ENCODE data around the gene ZFYVE21.
"Not testable (repeated sequence)": the region's sequence is repeated elsewhere in the genome, so short reads cannot be mapped to it uniquely, and the experiment has no call there.

Gene ZFYVE21

DNA sequence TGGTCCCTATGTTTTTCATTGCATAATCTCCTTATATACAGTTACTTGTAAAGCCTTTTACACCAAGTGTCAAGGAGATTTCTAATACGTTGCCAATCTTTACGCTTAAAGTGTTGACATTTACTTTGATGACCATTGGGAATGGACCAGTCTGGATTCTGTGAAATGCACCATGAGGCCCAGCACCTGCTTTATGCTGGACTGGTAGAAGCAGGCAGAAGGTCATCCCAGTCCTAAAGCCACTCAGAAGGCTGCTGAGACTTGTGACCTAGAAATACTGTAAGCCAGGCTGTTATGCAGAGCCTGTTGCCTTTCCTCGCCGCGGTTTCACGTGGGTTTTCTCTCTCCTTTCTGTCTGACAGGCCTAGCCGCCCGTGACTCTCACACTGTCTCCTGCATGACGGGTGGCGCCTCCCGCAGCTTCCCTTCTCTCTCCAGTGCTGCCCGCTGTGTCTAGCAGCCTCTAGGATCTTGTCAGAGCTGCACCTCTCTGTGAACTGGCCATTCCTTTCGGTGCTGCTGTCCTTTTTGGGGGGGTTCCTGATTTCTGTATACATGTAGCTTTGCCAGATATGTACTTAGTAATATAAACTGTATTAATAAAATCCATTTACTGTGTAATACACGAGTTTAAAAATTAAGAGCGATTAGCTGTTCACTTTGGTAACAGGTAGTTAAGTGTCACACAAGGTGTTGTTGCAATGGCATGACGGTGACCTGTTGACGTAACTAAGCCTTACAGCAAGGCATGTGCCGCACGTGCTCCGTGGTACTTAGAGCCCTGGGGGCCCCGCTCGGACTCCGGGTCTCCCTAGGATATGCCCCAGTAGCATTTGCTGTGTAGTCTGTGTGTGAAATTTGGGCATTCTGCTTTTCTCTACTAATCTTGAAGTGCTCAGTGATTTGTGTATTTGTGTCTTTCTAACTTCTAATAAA, 30.1 kb upstream of the ZFYVE21 start:
- in situ Hi-C loops (cut with MboI; ENCODE audit: low sequenced_read_pairs), result loop anchor here (10.0 kb wide), 1 partner anchor 111 kb away; no protein-coding TSS in a partner anchor
- Histone ChIP-seq H3K9me3 (no peaks in the 10 kb centered on the region), H3K4me1 (no peaks in the 10 kb centered on the region), H3K4me3 (no peak overlapping the region), H3K27me3 (ENCODE audit: low read depth) (no peaks in the 10 kb centered on the region), H3K36me3 (replicated peaks) (peaks cover 65% of the 10 kb centered on the region)
- no peak for DNase-seq (ENCODE audit: low spot score in 2 of 2)

DNA sequence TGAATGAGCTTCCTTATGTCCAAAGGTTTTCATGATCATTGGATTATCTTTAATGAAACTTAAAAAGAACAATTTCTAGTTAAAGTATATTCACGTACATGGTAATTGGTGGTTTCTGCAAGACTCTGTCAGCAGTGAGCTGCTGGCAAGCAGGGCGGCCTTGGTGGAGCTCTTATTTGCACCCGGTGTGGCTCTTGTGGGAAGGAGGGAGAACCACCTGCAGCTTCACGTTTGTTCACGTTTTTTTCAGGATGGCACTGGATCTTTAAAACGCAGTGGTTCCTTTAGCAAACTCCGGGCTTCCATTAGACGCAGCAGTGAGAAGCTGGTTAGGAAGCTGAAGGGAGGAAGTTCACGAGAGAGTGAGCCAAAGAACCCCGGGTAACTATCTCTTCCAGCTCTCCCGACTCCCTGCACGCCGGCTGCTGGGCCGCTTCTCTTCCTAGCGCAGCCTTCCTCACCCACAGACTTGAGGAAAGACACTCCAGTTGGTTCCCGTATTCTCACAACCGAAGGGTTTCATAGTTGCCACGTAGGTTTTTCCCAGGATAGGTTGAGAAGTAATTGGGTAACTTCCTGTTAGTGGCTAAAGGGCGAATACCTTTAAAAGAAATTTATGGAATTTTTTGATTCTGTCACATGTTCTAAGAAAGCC, 28.7 kb upstream of the ZFYVE21 start:
- in situ Hi-C loops (cut with MboI; ENCODE audit: low sequenced_read_pairs), result loop anchor here (10.0 kb wide), 1 partner anchor 112 kb away; no protein-coding TSS in a partner anchor
- Histone ChIP-seq H3K36me3 (replicated peaks) (peaks cover 52% of the 10 kb centered on the region), H3K9me3 (no peaks in the 10 kb centered on the region), H3K4me3 (no peak overlapping the region), H3K27me3 (ENCODE audit: low read depth) (no peaks in the 10 kb centered on the region), H3K4me1 (no peaks in the 10 kb centered on the region)
- no peak for DNase-seq (ENCODE audit: low spot score in 2 of 2)

DNA sequence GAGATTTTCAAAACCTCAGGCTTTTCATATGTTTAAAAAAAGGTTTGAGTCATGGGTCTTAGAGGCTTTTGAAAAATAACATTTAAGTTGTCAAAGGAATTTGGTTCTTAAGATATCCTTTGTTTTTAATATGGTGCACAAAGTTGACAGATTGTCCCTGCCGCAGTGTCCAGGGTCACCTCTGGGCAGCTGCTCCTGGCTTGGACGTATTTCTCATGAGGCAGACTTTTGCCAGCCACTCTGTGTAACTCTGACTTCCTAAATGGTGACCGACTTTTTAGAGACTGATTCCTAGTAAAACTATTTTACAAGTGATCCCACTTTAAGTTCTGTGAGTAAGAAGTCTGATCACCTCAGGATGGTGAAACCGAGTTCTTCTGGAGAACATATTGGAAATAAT, 27.9 kb upstream of the ZFYVE21 start:
- H3K9me3 ChIP-seq, result no peaks in the 10 kb centered on the region
- peaks cover 54% of the 10 kb centered on the region for H3K36me3 ChIP-seq (replicated peaks)
- DNase-seq (ENCODE audit: low spot score in 2 of 2), result no peak
- no peak overlapping the region for H3K4me3 ChIP-seq
- no peaks in the 10 kb centered on the region for H3K4me1 ChIP-seq
- no peaks in the 10 kb centered on the region for H3K27me3 ChIP-seq (ENCODE audit: low read depth)
- in situ Hi-C loops (cut with MboI; ENCODE audit: low sequenced_read_pairs), result loop anchor here (10.0 kb wide), 1 partner anchor 113 kb away; no protein-coding TSS in a partner anchor

DNA sequence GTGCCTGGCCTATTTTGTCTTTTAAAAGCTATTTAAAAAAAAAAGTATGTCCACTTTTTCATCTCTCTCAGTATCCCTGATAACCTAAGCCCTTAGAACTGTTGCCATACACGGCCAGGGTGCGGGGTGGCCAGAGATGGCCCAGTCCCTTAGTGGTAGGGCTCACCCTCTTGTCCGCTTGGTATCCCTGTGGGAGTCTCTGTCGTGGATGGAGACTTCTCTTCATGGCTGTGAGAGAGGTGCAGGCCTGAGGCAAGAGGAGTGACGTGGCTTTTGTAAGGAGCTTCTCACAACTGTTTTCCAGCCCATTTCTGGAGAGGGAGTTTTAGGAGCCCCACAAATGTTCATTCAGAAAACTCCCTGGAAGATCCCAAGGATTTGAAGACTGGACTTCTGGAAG, 27.2 kb upstream of the ZFYVE21 start:
- no peak for DNase-seq (ENCODE audit: low spot score in 2 of 2)
- Histone ChIP-seq H3K36me3 (replicated peaks) (peaks cover 56% of the 10 kb centered on the region), H3K27me3 (ENCODE audit: low read depth) (no peaks in the 10 kb centered on the region), H3K4me3 (no peak overlapping the region), H3K4me1 (no peaks in the 10 kb centered on the region), H3K9me3 (no peaks in the 10 kb centered on the region)
- in situ Hi-C loops (cut with MboI; ENCODE audit: low sequenced_read_pairs), result loop anchor here (10.0 kb wide), 1 partner anchor 114 kb away; no protein-coding TSS in a partner anchor

DNA sequence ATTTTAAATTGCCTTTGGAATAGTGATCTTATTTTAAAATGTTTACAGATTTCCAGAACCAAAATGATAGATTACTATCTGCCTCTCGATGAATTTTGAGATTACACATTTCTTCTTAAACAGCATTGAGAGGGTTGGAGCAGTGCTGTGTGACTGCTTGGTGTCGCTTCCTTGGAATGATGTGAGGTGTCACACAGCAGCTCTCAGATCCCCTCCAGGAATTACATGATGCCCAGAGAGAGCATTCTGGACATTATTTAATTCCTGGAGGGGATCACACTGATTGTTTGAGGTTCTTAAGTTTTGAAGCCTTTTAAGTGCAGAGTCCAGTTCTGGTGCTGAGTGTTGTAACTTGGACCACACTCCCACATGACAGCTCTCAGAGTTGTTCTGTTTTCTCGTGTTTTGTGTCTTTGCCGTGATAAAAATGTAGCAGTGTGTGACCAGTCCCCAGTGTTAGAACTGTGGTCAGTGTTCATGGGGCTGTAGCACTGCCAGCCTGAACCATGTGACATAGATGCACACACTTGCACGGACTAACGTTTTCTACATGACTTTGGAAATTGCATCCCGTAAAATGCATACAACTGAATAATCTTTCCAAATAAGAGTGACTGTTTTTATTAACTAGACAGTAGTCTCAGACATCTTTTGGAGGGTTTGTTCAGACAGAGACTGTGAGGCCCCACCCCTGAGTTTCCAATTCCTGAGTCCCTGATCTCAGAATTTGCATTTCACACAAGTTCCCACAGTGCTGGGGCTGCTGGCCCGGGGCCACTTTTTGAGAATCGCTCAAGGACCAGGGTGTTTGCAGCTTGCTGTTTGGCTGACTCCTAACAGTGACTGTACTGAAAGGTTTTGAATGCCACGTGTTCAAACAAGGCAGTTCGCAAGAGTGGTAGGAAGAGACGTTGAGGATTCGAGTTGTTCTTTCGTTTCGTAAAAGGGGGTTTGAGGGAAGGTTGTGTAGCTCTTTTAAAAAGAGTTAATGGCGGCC, 26.4 kb upstream of the ZFYVE21 start:
- no peak overlapping the region for H3K4me3 ChIP-seq
- no peaks in the 10 kb centered on the region for H3K4me1 ChIP-seq
- in situ Hi-C loops (cut with MboI; ENCODE audit: low sequenced_read_pairs), result loop anchor here (10.0 kb wide), 1 partner anchor 114 kb away; no protein-coding TSS in a partner anchor
- no peaks in the 10 kb centered on the region for H3K9me3 ChIP-seq
- peaks cover 56% of the 10 kb centered on the region for H3K36me3 ChIP-seq (replicated peaks)
- DNase-seq (ENCODE audit: low spot score in 2 of 2), result no peak
- no peaks in the 10 kb centered on the region for H3K27me3 ChIP-seq (ENCODE audit: low read depth)

DNA sequence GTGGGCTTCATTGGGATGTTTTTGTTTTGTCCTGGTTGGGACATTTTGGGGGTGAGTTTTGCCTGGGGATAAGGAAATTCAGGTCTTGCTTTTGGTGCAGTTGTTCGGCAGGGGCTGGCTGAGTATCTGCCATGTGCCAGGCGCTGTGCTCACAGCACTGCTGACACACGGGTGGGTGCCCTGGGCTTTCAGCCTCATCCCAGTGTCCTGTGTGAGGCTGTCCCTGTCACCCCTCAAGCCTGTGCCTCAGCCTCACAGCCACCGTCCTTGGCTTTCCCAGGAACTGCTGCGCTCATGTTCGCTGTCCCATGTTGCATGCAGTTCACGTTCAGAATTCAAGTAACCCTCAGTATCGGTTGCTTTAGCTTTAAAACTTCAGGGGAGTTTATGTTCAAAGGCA, 25.3 kb upstream of the ZFYVE21 start:
- H3K4me3 ChIP-seq, result no peak overlapping the region
- no peaks in the 10 kb centered on the region for H3K27me3 ChIP-seq (ENCODE audit: low read depth)
- no peaks in the 10 kb centered on the region for H3K9me3 ChIP-seq
- in situ Hi-C loops (cut with MboI; ENCODE audit: low sequenced_read_pairs), result no loop called here
- H3K4me1 ChIP-seq, result no peaks in the 10 kb centered on the region
- DNase-seq (ENCODE audit: low spot score in 2 of 2), result no peak
- H3K36me3 ChIP-seq (replicated peaks), result peaks cover 55% of the 10 kb centered on the region

DNA sequence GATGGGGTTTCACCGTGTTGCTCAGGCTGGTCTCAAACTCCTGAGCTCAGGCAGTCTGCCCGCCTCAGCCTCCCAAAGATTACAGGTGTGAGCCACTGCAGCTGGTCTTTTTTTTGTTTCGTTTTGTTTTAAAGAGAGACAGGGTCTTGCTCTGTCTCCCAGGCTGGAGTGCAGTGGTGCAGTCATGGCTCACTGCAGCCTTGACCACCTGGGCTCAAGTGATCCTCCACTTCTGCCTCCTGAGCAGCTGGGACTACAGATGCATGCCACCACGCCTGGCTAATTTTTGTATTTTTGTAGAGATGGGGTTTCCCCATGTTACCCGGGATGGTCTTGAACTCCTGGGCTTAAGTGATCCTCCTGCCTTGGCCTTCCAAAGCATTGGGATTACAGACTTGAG, 24.0 kb upstream of the ZFYVE21 start:
- peaks cover 50% of the 10 kb centered on the region for H3K36me3 ChIP-seq (replicated peaks)
- DNase-seq (ENCODE audit: low spot score in 2 of 2); H3K4me1 ChIP-seq; in situ Hi-C loops (cut with MboI; ENCODE audit: low sequenced_read_pairs); H3K27me3 ChIP-seq (ENCODE audit: low read depth); H3K4me3 ChIP-seq; H3K9me3 ChIP-seq: not testable (repeated sequence)

DNA sequence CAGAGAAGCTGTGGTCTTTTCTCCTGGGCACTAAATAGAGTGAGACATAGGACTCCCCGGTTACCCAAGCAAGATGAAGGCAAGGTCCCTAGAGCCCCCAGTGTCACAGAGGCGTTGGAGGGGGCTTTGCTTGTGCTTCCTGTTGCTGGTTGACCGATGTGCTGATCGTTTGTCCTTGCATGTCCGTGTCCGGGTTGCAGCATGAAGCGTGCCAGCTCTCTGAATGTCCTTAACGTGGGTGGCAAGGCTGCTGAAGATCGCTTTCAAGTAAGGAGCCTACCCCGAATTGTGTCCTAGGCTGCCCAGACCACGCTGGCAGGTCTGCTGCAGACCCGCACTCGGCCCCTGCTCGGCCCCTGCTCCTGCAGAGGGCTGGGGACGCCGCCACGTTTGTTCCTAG, 23.5 kb upstream of the ZFYVE21 start:
- H3K36me3 ChIP-seq (replicated peaks), result peaks cover 52% of the 10 kb centered on the region
- H3K4me3 ChIP-seq, result no peak overlapping the region
- in situ Hi-C loops (cut with MboI; ENCODE audit: low sequenced_read_pairs), result no loop called here
- no peak for DNase-seq (ENCODE audit: low spot score in 2 of 2)
- no peaks in the 10 kb centered on the region for H3K9me3 ChIP-seq
- no peaks in the 10 kb centered on the region for H3K27me3 ChIP-seq (ENCODE audit: low read depth)
- no peaks in the 10 kb centered on the region for H3K4me1 ChIP-seq

DNA sequence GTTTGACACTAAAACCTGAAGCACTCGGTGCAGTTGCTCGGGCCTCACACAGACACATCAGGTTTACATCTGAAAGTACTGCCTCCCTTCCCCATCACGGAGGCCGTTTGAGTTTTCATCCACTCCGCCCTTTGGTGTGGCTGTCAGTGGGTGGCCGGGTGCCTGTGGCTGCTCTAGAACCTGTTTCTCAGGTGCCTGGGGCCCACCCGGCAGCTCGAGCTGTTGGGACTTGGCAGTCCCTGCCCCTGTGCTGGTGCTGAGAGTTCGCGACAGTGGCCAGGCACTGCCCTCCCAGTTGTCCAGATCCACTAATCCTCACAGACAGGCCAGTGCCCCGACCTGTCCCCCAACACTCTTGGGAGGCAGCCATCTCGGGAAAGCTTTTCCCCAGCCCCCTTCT, 22.7 kb upstream of the ZFYVE21 start:
- Histone ChIP-seq H3K4me1 (no peaks in the 10 kb centered on the region), H3K36me3 (replicated peaks) (peaks cover 55% of the 10 kb centered on the region)
- in situ Hi-C loops (cut with MboI; ENCODE audit: low sequenced_read_pairs), result no loop called here

DNA sequence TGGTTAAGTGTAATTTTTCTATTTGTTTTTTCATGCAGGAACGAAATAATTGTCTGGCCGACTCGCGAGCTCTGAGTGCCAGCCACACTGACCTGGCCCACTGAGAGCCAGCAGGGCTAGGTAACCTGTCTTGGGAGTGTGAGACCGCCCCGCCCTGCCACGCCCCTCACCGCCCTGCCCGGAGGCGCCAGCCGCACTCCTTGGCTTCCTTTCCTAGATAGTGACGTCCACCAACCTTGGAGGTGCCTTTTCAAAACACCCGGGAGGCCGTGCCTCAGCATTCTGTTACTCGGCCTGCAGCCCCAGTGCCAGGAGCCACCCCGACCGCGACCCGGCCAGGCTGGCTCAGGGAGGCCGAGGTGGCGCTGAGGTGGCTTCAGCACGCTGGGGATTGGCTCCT, 22.1 kb upstream of the ZFYVE21 start:
- no peaks in the 10 kb centered on the region for H3K9me3 ChIP-seq
- peaks cover 55% of the 10 kb centered on the region for H3K36me3 ChIP-seq (replicated peaks)
- no peaks in the 10 kb centered on the region for H3K27me3 ChIP-seq (ENCODE audit: low read depth)
- in situ Hi-C loops (cut with MboI; ENCODE audit: low sequenced_read_pairs), result no loop called here
- DNase-seq (ENCODE audit: low spot score in 2 of 2), result no peak
- H3K4me3 ChIP-seq, result no peak overlapping the region
- H3K4me1 ChIP-seq, result no peaks in the 10 kb centered on the region

More for the DNA sequence above, 22.7 kb upstream of the ZFYVE21 start:
- H3K27me3 ChIP-seq (ENCODE audit: low read depth), result no peaks in the 10 kb centered on the region
- no peak overlapping the region for H3K4me3 ChIP-seq
- no peaks in the 10 kb centered on the region for H3K9me3 ChIP-seq
- DNase-seq (ENCODE audit: low spot score in 2 of 2), result no peak

DNA sequence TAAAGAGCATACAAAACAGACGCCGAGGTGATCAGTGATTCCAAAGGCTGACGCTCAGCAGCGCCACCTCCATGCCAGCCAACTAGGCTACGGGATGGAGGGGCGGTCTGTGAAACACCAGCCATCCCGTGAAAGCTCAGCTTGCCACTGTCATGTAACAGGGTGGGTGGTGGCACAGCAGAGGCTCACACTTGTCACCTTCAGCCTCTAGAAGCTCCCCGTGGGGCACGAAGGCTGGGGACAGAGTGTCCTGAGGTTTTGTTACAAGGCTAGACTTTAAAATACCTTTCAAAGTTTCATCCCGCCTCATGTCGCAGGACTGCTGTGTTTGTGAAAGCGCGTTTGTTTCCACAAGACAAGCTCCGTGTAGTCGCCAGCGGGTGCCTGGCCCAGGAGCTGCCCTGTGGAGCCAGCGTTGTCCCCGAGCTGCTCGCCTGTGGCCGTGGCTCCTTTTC, 21.0 kb upstream of the ZFYVE21 start:
- DNase-seq (ENCODE audit: low spot score in 2 of 2), result no peak
- H3K36me3 ChIP-seq (replicated peaks), result peaks cover 66% of the 10 kb centered on the region
- no peak overlapping the region for H3K4me3 ChIP-seq
- H3K9me3 ChIP-seq, result no peaks in the 10 kb centered on the region
- in situ Hi-C loops (cut with MboI; ENCODE audit: low sequenced_read_pairs), result no loop called here
- no peaks in the 10 kb centered on the region for H3K4me1 ChIP-seq
- no peaks in the 10 kb centered on the region for H3K27me3 ChIP-seq (ENCODE audit: low read depth)

DNA sequence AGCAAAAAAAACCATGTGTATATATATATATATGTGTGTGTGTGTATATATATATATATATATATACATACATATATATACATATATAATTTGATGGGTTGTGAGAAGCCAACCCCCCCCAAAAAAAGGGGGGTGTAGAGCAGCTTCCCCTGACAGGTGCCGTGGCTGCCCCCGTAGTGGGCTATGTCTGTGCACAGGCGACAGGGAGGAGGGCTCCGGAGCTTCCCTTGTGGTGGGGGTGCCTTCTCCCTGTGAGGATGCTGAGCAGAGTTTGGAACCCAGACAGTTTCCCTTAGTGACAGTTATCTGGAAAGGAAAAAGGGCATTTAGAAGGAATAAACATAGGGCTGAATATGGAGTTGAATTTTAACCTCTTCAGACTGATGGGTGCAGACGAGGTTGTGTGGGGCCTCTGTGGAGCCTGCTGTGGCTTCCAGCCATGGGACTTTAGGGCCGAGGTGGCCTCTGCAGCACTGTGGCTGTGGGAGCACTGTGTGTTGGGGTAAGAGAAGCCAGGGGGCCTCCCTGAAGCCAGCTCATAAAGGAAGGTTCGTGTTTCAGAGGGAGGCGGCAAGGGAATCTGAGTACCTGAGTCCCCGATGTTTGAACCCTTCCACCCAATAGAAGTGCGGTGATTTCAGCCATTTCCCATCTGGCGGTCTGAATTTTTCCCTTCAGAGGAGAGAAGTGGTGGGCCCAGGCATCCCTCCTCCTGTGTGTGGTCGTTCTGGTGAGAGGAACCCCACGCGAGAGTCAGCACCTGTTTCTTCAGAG, 20.1 kb upstream of the ZFYVE21 start:
- in situ Hi-C loops (cut with MboI; ENCODE audit: low sequenced_read_pairs), result no loop called here
- no peaks in the 10 kb centered on the region for H3K9me3 ChIP-seq
- H3K36me3 ChIP-seq (replicated peaks), result peaks cover 75% of the 10 kb centered on the region
- H3K27me3 ChIP-seq (ENCODE audit: low read depth), result no peaks in the 10 kb centered on the region
- no peaks in the 10 kb centered on the region for H3K4me1 ChIP-seq
- no peak for DNase-seq (ENCODE audit: low spot score in 2 of 2)
- no peak overlapping the region for H3K4me3 ChIP-seq

DNA sequence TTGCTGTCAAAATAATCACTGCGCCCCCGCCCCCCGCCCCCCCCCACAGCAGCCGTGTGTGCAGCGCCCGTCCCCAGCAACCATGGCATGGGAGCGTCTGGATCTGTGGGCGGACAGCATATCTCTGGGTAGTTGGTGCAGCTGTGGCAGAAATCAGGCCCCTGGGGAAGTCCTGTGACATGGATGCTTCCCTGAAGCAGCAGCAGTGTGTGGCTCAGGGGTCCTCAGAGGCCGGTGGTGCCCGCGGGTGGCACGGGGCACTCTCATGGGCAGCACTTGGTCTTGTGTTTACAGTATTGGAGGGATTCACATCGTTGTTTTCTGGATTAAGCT, 19.6 kb upstream of the ZFYVE21 start:
- Histone ChIP-seq H3K4me1 (no peaks in the 10 kb centered on the region), H3K36me3 (replicated peaks) (peaks cover 79% of the 10 kb centered on the region), H3K27me3 (ENCODE audit: low read depth) (no peaks in the 10 kb centered on the region), H3K9me3 (no peaks in the 10 kb centered on the region), H3K4me3 (no peak overlapping the region)
- in situ Hi-C loops (cut with MboI; ENCODE audit: low sequenced_read_pairs), result no loop called here
- no peak for DNase-seq (ENCODE audit: low spot score in 2 of 2)

Data from HAP-1 (cell line).